ENCODE data around the gene TBC1D8B.

Gene TBC1D8B

DNA sequence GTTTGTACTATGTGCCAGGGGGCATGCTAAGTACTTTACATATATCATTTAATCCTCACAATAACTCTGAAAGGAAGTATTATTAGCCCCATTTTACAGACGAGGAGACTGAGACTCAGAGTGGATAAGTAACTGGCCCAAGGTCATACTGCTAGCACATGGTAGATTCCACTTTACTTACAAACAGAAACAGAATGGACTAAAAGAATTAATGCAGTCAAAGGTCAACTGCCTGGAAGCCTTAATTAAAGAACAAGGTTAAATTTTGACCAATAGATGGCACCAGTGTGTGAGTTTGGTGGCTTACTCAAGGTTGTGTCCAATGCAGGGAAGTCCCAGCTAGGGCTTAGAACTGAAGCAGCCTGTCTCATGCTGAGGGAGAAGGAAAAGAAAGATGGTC is 96.0 kb downstream of the TBC1D8B start:
- DNase-seq: no peak

DNA sequence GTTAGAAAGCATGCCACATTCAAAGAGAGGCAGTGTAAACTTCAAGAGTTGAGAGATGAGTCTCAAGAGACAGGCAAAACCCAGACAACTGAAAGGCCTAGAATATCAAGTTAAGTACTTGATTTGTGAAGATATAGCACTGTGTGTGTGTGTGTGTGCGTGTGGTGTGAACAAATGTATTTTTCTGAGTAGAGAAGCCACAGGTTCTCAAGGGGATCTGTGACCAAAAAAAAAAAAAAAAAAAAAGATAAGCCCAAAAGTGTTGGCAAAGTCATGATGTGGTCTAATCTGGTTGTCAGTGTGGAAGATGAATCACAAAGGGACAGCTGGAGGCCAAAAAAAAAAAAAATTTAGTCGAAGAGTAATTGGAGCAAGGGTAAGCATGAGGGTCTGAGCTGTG is 96.8 kb downstream of the TBC1D8B start:
- no peak for DNase-seq

DNA sequence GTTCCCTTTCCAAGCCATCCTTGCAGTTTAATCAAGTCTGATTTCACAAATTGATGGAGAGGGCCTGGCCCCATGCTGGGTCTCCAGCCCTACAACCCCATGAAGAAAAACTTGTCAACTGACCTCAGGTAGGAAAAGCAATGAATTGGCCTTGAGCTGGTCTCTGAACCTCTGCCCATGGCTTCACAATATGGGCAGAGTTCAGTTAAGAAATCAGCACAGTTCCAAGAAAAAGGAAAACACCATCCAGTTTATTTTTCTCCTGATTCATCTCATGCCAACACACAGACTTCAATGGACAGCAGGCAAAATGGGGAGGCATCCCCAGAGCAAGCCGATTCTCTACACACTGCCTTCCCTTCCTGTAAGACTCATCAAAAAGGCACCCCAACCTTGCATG is 97.4 kb downstream of the TBC1D8B start:
- no peak for DNase-seq

DNA sequence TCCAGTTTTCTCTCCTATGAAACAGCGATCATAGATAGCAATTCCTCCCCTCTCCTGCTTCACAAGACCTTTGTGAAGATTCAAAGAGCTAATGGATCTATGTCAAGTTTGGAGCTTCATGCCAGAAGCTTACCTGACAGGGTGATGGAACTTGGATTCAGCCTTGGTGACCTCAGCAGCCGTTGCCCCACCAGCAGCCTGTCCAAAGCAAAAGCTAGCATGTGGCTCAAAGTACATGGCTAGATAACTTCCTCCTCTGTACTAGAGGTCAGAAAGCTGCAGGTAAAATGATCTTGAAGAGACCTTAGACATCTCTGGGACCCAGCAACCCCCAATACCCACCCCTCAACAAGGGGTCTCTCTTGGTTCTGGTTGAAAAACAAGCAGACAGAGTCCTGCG is 98.9 kb downstream of the TBC1D8B start:
- no peak for DNase-seq

DNA sequence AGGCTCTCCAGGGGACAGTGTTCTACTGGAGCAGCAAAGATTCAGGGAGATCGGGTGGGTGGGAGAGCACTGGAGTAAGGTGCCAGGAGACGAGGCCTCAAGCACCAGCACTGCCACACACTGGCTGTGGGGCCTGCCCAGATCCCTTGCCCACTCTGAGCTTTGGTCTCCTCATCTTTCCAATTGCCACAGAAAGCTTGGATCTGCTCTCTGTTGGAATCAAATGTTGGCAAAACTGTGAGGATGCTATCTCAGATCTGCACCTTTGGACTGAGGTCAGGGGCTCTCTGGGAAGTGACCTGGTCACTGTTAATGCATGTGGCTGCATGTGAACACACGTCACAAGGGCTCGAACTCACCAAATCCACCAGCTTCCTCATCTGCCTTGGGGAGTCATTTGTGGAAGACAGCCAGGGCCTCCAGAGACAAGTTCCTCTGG is 99.3 kb downstream of the TBC1D8B start:
- no peak for DNase-seq

DNA sequence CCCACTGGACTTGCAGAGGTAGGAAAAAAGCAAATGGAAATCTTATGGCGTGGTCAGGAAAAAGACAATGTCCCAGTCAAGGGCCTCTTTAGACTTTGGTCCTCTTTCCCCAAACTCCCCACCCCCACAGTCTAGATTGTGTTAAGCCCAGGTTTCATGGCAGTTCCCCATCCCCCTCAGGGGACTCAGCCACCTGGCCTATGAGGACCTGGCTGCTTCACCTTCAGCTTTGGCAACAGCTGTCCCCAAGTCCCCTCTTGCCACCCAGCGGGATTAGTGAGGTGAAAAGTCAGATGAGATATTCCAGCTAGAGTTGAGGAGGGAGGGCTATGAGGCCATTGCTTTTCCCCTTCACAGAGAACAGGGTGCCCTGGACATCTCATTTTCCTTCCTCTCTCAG is 100.2 kb downstream of the TBC1D8B start:
- DNase-seq: no peak

DNA sequence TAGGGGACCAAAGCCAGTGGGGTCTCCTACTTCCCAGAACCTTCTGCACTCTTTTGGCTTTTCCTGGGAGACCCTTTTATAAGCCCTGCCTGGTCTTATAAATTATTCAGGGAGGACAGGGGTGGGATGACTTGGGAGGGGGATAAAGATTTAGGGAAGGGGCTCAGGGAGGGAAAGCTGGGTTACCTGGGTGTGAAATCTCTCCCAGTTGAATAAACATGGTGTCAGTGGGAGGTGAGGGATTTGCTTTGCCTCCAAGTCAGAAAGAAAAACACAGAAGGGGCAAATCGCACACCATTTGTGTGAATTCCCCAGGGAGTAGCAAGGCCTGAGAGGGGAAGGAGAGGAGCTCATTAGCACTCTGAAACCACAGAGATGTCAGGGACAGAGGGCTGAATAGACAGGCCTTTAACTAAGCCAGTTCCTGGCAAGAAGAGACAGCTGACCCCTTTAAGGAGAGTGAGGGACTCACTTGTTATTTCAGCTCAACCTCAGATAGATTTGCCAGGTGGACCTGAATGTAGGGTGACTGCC is 100.9 kb downstream of the TBC1D8B start, which contains the start of gene RIPPLY1:
Gene RIPPLY1 (minus strand): TSS at position 51 of the 534 bp plus-strand sequence. CDS start 54 bp downstream, outside the sequence.
- no peak for DNase-seq

DNA sequence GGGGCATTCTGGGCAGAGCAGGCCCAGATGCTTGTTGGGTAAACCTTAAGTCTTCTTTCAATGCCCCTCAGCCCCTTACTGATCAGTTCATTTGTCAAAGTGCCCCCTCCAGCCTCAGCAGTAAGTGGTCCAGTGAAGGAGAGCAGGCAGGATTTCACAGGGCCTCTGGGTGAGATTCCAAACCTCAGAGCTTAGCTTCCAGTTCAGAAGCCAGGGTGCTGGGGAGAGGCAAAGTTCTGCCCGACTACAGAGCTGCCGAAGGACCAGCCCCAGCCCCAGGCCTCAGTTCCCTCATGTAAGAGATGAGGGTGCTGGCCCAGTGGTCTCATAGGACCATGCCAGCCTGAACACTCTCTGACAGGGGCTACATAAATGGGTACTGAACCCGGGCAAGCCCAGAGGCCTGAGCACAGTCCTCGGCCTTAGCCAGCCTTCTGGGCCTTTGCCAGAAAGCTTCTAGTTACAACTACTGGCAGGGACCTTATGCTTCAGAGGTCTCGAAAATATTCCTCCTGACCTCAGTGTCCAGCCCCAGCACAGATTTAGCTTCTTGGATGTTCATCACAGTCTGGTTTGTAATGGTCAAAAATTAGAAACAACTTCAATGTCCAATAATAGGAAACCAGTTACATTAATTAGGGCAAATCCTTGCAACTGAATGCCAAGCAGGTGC is 101.5 kb downstream of the TBC1D8B start:
- DNase-seq: no peak

DNA sequence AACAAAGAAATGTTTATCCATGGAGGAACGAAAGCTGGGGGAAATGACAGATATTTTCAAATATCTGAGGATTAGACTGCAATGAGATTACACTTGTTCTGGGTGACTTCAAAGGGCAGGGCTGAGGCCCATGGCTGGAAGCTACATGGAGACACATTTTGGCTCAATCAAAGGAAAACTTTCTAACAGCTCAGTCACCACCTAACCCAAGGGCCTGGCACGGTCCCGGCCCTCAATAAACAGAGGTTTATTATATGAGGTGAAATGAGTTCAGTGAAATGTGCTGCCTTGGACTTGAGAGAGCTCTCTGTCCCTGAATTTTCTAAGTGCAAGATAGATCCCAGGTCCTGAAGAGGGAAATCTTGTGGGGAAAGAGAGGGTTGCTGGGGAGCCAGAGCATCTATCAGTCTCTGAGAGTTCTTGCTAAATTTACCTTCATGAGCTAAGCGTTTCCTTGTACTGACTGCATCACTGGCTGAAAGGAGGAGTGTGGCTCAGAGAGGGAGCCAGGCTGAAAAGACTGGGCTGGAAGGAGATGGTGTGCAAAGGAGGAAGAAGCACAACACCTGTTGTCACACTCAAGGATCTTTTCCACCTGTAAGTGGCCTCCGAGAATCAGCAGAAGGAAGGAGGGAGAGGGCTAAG is 102.7 kb downstream of the TBC1D8B start:
- DNase-seq: no peak

DNA sequence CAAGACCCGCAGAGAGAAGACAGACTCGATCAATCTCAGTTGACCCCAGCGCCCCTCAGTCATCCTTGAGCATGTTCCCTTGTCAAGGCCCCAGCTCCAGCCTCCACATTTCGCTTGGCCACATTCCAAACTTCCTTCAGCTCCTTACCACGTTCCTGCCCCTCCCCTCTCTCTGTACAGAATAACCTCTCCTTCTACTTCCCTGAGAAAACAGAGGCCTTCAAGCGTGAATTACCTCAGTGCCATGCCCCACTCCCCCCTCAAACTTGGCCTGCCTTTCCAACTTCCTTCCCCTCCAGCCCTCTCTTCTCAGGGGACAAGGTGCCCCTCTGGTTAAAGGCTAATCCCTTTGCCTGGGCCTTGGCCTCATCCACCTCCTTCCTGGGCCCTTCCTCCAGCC is 103.9 kb downstream of the TBC1D8B start:
- no peak for DNase-seq

DNA sequence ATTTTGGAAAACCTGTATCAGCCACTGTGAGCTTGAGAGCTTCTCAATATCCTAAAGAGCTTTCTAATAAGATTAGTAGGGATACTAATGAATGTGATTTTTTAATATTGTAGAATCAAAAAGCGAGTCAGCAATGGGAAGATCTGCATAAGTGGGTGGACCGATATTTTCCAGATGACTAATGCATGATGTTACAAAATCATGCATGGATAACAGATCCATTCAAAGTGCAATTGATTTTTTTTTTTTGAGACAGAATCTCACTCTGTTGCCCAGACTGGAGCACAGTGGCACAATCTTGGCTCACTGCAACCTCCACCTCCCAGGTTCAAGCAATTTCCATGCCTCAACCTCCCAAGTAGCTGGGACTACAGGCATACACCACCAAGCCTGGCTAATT is 110.4 kb downstream of the TBC1D8B start:
- no peak for DNase-seq

DNA sequence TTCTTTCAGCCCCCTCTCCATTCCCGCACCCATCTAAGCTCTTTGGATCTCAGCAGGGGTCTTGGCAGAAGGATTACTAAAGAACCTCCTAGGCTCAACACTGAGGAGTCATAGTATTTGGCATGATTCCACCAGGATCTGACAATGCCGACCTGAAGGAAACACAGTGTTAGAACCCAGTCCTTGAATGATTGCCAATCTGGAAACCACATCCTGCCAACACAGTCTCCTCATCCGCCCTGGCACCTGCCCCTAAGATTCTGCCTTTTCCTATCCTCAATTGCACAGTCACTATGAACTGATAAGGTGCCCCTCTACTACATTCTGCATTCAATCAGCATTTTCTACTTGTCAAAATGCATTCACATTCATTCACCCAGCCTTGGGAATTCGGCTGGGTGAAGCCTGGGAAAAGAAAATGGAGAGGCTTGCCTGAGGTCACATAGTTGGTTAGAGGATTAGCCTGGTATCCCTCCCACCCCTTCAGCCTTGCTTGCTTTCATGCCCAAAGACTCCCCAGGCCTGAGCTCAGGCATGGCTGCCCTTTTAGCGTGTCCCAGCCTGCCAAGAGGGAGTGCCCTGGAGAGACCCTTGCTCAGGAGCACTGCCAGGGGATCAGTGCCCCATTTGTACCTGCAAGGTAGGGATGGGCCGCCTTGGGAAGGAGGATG is 115.5 kb downstream of the TBC1D8B start:
- no peak for DNase-seq

DNA sequence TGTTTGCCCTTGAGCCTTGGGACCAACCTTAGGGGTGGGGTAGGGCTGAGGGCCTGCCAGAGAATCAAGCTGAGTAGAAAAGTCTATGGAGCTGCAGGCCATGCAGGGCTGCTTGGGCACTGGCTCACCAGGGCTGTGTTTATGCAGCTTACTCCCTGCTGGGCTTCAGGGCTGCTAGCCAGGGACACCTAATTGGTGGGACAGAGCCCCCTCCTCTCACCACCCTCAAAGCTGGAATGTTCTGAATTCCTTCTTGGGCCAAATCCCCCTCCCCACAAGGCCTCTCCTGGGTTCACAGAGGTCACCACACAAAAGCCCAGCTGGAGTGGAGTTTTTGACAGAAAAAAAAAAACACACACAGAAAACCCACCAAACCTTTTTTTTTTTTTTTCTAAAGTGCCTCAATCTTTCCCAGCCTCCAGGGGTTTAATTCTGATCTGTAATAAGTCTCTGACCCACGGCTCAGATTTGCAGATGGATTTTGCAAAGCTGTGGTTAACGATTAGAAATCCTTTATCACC is 117.5 kb downstream of the TBC1D8B start, which contains the start of gene CLDN2:
Gene CLDN2 (plus strand): TSS at position 471 of the 521 bp plus-strand sequence. CDS start 7,827 bp downstream, outside the sequence.
- DNase-seq: no peak

DNA sequence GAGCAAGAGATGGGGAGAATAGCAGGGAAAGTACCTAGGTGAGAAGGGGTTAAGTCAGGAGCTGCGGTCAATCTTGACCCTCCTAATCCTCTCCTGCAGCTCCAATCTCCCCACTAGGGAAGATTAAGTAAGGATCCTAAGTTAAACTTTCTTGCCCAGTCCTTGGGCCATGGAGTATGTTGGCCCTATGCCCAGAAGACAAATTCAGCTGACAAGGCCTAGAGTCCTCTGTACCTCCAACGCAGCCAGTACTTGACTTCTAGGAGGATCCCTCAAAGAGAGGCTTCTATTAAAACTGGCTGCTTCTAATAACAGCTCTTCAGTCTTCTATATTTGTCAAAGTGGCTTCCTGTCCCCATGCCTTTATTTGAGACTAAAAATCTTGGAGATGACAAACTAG is 119.2 kb downstream of the TBC1D8B start:
- DNase-seq: no peak
